A549 (cell line): ENCODE data around the gene RBM10.

Experiments used
- CEBPB ChIP-seq, 2 experiments: fragments of >200 bp in 1 of 2; sonication (Bioruptor Twin) in 1 of 2; formaldehyde crosslinking in 1 of 2; IDR thresholded peaks; 2 replicates each; pipeline ENCODE4 v1.6.1; 2012 to 2016
- JUNB ChIP-seq: fragments of >200 bp; sonication (Bioruptor Twin); formaldehyde crosslinking; IDR thresholded peaks from 2 replicates; pipeline ENCODE4 v1.6.1; 2016
- TF ChIP-seq, protein P1 (sequence below): fragments of 200-600 bp; sonication (generic); IDR thresholded peaks from 2 replicates; pipeline ENCODE4 v1.6.1; 2016; ENCODE audit warnings: antibody characterized with exemption, mild to moderate bottlenecking, moderate library complexity
- TF ChIP-seq, protein P2 (sequence below): fragments of >200 bp; sonication (Bioruptor Twin); formaldehyde crosslinking; IDR thresholded peaks from 3 replicates; pipeline ENCODE4 v1.5.1; 2016
- TF ChIP-seq, protein P3 (sequence below): fragments of 150-350 bp; IDR thresholded peaks from 2 replicates; pipeline ENCODE4 v1.6.1; 2014; ENCODE audit warnings: low read depth, mild to moderate bottlenecking, low read length

DNA sequence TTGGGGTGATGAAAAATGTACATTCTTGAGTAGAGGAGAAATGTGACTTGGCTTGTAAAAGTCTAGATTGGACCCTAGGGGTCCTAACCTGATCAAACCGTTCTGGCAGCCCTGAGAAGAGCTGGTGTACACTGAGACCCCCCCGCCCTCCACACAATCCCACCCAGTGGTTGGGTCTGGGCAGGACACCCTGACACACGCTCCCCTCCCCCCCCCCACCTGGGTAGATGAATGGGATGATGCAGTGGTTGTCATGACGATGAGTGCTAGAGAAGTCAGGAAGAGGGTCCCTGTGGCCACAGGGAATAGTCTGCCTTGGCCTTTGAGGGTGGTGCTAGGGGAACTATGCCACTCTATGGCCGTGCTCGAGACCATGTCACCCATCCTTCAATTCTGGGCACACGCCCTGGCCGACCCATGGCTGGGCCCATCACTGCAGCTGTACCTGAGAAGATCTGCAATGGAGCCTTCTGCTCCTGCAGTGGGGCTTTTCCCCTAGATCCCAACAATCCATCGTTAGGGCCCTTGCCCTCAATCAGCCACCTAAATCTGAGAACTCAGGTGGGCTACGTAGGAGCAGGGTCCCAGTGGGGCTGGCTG lies 77.8 kb downstream of the RBM10 start:
- TF ChIP-seq, protein P1, sequence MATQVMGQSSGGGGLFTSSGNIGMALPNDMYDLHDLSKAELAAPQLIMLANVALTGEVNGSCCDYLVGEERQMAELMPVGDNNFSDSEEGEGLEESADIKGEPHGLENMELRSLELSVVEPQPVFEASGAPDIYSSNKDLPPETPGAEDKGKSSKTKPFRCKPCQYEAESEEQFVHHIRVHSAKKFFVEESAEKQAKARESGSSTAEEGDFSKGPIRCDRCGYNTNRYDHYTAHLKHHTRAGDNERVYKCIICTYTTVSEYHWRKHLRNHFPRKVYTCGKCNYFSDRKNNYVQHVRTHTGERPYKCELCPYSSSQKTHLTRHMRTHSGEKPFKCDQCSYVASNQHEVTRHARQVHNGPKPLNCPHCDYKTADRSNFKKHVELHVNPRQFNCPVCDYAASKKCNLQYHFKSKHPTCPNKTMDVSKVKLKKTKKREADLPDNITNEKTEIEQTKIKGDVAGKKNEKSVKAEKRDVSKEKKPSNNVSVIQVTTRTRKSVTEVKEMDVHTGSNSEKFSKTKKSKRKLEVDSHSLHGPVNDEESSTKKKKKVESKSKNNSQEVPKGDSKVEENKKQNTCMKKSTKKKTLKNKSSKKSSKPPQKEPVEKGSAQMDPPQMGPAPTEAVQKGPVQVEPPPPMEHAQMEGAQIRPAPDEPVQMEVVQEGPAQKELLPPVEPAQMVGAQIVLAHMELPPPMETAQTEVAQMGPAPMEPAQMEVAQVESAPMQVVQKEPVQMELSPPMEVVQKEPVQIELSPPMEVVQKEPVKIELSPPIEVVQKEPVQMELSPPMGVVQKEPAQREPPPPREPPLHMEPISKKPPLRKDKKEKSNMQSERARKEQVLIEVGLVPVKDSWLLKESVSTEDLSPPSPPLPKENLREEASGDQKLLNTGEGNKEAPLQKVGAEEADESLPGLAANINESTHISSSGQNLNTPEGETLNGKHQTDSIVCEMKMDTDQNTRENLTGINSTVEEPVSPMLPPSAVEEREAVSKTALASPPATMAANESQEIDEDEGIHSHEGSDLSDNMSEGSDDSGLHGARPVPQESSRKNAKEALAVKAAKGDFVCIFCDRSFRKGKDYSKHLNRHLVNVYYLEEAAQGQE = no peak
- TF ChIP-seq, protein P2, sequence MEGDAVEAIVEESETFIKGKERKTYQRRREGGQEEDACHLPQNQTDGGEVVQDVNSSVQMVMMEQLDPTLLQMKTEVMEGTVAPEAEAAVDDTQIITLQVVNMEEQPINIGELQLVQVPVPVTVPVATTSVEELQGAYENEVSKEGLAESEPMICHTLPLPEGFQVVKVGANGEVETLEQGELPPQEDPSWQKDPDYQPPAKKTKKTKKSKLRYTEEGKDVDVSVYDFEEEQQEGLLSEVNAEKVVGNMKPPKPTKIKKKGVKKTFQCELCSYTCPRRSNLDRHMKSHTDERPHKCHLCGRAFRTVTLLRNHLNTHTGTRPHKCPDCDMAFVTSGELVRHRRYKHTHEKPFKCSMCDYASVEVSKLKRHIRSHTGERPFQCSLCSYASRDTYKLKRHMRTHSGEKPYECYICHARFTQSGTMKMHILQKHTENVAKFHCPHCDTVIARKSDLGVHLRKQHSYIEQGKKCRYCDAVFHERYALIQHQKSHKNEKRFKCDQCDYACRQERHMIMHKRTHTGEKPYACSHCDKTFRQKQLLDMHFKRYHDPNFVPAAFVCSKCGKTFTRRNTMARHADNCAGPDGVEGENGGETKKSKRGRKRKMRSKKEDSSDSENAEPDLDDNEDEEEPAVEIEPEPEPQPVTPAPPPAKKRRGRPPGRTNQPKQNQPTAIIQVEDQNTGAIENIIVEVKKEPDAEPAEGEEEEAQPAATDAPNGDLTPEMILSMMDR = no peak
- TF ChIP-seq JUNB (no peak), CEBPB (IDR thresholded peaks at IDR 0.05) (no peak)
- TF ChIP-seq, protein P3, sequence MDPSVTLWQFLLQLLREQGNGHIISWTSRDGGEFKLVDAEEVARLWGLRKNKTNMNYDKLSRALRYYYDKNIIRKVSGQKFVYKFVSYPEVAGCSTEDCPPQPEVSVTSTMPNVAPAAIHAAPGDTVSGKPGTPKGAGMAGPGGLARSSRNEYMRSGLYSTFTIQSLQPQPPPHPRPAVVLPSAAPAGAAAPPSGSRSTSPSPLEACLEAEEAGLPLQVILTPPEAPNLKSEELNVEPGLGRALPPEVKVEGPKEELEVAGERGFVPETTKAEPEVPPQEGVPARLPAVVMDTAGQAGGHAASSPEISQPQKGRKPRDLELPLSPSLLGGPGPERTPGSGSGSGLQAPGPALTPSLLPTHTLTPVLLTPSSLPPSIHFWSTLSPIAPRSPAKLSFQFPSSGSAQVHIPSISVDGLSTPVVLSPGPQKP = no peak
